Hepatic stellate cell (primary cell): ENCODE results near the gene PACSIN3.

Source experiments
- DNase-seq: peaks from one replicate; pipeline ENCODE4 v3.0.0; 2011; ENCODE audit warnings: low spot score

PACSIN3 gene

GRCh38 chr11:47152953-47153950 lies 33.0 kb downstream of the PACSIN3 start:
- DNase-seq: peak; percentile 84

GRCh38 chr11:47152126-47152952 lies 33.9 kb downstream of the PACSIN3 start:
- DNase-seq: no peak

GRCh38 chr11:47149782-47150181 lies 36.5 kb downstream of the PACSIN3 start:
- no peak for DNase-seq

DNA sequence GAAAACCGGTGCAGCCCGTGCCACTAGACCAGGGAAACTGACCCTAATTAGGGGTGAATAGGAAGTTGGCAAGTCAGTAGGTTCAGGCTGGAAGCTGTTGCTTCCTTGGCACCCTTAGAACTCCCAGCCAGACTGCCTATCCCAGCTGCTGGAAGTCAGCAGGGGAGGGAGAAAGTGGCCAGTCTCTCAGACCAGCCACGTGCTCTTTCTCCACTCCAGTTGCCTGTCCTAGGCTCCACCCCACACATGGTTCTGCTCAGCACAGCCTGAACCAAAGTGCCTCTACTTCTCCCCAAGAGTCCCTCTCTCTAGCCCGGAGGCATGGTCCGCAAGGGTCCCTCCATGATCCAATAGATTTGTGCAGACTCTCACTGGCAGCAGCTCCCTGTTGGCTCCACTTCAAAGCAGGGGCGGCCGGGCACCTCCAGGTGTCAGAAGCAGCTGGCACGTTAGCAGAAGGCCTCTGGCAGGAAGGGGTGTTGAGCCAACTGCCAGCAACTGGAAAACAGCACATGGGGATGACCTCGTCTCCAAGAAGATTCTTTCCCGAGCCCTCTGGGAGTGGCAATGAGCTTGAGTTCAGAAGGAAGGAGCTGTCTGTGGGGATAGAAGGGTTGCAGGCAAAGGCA lies 37.2 kb downstream of the PACSIN3 start:
- no peak for DNase-seq

DNA sequence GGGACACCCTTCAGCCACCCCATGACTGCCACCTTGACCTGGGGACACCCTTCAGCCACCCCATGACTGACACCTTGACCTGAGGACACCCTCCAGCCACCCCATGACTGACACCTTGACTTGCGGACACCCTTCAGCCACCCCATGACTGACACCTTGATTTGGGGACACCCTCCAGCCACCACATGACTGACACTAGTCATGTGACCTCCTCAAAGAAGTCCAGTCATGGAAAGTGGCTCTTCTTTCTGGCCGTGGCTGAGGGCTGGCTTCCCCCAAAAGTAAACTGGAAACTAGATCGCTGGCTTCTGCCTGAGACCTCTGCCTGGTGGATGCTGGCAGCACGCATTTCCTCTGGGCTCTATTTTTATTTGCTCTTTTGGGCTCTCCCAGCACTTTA lies 38.0 kb downstream of the PACSIN3 start:
- no peak for DNase-seq

GRCh38 chr11:47147681-47148080 lies 38.6 kb downstream of the PACSIN3 start:
- no peak for DNase-seq

DNA sequence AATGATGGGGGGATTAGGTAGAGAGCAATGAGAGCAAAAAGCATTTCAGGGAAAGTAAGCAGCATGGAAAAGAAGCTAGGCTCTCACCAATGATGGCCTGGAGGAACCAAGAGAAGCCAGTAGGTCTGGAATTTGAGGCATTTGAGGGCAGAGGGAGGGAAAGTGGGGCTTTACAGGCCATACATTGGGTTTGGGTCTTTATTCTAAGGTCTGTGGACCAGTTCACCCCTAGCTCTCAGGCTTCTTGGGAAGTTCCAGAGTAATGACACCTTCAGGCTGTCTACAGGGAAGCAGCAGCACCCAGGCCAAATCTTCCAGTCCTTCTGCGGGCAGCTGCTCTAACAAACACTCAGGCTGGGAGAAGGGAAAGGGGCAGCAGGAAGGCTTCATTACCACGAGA lies 39.0 kb downstream of the PACSIN3 start:
- no peak for DNase-seq

DNA sequence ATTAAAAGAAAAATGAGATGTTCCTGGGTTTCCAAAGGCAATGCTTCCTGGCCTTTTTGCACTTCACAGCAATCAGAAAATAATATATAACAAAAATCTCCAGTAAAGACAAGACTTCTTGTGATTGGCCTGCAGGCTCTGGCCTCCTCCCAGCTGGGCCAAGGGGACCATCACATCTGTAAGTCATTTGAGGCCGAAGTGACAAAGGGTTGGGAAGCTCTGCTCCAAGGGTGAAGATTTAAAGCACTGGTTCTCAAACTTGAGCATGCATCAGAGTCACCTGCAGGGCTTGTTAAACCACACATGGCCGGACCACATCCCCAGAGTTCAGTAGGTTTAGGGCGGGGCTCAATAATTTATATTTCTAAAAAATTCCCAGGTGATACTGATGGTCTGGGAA lies 41.7 kb downstream of the PACSIN3 start:
- DNase-seq: no peak

- DNase-seq: peak; percentile 68
Measured at GRCh38 chr11:47143322-47143721, 42.9 kb downstream of the PACSIN3 start.

- DNase-seq: no peak
Measured at GRCh38 chr11:47139878-47140277, 46.4 kb downstream of the PACSIN3 start.

DNA sequence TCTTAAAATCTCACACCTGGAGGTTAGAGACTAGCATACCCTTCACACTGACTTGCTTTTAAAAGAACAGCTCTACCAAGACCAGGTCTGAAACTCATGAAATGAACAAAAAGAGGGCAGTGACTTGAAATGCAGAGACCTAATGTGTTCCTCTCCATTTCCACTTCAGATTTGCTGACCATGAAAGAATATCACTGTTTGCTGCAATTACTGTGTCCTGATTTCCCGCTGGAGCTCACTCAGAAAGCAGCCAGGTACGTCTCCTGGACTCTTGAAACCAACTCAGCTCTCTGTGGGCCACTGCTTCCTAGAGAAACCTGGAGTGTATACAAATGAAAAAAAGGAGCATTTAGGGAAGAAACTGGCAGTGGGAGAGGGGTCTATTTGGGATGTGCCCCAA lies 48.8 kb downstream of the PACSIN3 start:
- no peak for DNase-seq

DNA sequence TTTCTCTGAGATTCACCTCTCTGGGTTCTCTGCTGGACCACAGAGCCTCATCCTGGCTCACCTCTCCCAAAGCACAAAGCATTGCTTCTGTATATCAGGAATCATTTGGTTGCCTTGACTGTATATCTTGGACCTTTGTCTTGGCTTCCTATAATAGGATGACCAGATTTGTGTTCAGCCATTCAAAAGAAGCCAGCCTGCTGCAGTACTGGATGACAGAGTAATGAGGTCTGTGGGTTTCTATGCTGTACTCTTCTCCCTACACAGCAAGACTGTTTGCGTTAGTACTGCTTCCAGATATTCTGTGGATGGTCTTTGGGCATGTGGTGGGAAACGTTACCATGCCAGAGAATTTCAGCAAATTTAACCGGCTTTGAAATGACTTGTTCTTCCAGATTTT lies 49.3 kb downstream of the PACSIN3 start:
- DNase-seq: no peak

DNA sequence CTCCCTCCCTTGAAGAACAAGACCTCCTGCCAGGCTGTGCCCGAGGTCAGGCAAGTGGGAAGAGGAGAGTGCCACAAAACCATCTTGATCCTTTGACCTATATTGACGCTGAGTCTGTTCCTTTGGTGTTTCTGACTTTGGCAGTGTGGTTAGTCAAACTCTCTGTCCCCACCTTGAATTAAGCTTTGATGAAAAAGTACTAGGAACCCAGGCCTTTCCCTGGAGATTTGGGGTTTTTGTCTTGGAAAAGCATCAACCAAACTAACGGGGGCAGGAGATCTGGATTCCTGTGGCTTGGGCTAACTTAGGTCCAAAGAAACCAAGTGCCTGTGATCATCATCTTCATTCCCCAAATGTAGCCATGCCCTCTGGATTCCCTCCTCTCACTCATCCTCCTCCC lies 49.9 kb downstream of the PACSIN3 start:
- no peak for DNase-seq

- no peak for DNase-seq
Measured at GRCh38 chr11:47132981-47133380, 53.3 kb downstream of the PACSIN3 start.

DNA sequence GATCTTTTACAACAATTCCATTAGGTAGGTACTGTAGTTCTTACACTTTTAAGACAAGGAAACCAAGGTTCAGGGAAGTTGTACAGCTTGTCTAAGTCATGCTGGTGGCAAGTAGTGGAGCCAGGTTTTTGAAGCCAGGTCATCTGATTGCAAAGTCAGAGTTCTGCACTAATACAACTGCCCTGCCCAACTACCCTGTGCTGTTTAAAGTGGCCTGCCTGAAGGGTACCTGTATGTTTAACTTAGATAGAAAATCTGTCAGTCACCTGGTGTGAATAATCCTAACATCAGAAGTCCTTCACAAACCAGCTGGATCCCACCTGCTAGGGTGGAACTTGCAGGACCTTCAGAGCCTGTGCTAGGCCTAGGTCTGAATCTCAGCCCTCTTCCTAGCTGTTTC lies 53.7 kb downstream of the PACSIN3 start:
- no peak for DNase-seq

DNA sequence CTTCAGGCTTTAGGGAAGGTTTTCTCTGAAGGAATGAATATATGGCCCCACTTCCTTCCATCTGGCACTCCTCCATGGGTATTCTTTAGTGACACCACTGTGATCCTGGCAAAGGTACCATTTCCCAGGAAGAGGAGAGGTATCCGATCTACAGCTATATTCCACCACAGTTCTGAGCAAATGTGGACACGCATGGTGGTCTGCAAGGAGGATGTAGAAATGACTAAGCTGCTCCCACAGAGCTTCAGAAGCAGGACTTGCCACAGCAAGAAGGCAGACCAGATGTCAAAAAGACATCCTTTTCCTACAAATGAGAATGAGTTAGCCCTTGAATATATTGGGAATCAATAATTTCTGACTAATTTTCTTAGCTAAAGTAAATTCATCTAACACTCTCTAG lies 55.1 kb downstream of the PACSIN3 start:
- DNase-seq: no peak

DNA sequence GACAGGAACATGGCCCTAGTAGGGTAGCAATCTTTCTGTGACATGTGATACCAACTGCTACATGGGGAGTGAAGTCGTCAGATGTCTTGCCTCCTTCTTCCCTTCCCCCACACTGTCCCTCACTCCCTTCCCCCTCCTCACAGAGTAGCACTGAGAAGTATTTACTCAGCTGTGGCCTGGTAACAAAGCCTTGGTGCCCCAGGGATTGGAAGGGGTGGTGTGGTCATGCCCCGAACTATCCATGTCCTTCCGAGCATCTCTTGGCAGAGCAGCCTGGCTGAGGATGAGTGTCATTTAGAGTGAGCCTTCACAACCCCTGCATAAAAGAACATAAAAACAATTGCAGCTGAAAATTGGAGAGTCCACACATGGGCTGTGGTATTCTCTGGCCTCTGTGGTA lies 55.7 kb downstream of the PACSIN3 start:
- DNase-seq: no peak
